Prostate gland (tissue), 2 donors: ENCODE results near the gene SMG6. TPM values are rescaled to one million over a fixed set of nuclear protein-coding genes. Genes with fewer than 3 reads are reported as not detected.

ENCODE experiments used
- DNase-seq: peaks from one replicate; pipeline ENCODE4 v3.0.0-alpha.2; 2019; ENCODE audit warnings: low spot score
- H3K27ac ChIP-seq, 2 donors: fragments of 200-600 bp; sonication (generic); 2 replicates each; pipeline ENCODE4 v1.5.1; 2017 to 2019
- H3K27me3 ChIP-seq: fragments of 200-600 bp; sonication (generic); replicated peaks from 2 replicates; pipeline ENCODE4 v1.5.1; 2019; ENCODE audit not compliant: insufficient read depth
- H3K36me3 ChIP-seq, 2 donors: fragments of 200-600 bp; sonication (generic); 1 replicate in 1 of 2; 2 replicates in 1 of 2; pipeline versions ENCODE4 v1.5.1 to v1.8.1; 2017 to 2019
- H3K4me1 ChIP-seq: fragments of 200-600 bp; sonication (generic); replicated peaks from 2 replicates; pipeline ENCODE4 v1.5.1; 2019
- H3K4me3 ChIP-seq, 2 donors: fragments of 200-600 bp; sonication (generic); 2 replicates each; pipeline ENCODE4 v1.5.1; 2017 to 2019
- H3K9me3 ChIP-seq: fragments of 200-600 bp; sonication (generic); 2 replicates; pipeline ENCODE4 v1.5.1; 2017
- POLR2A ChIP-seq: fragments of 450-650 bp; IDR thresholded peaks from one replicate; pipeline ENCODE4 v1.6.1; 2016; ENCODE audit warnings: antibody characterized with exemption, mild to moderate bottlenecking
- POLR2AphosphoS5 ChIP-seq: sonication (generic); formaldehyde crosslinking; IDR thresholded peaks from one replicate; pipeline ENCODE4 v1.6.1; 2017; ENCODE audit warnings: antibody characterized with exemption
- WGBS: methylation state at CpG from one replicate; pipeline ENCODE4 v1.1.5; 2018; 5-methylcytosine and 5-hydroxymethylcytosine counted together
- intact Hi-C: fragments of 100-400 bp; cut with DNase I; formaldehyde crosslinking; loops from one replicate; pipeline ENCODE4 v1.14.2; 2022
- total RNA-seq, 2 donors: library from RNA; depleted of rRNA; stranded (reverse); fragments of >200 nt; gene quantifications; one replicate each; pipeline ENCODE4 v1.1.0, GENCODE V29; 2016
- TF ChIP-seq, protein P1 (sequence below), 4 experiments: fragments of 200-600 bp in 2 of 4; fragments of 450-650 bp in 2 of 4; sonication (generic) in 2 of 4; IDR thresholded peaks; 1 replicate in 3 of 4; 2 replicates in 1 of 4; pipeline ENCODE4 v1.5.1; 2016 to 2019; ENCODE audit warnings: antibody characterized with exemption in 4 of 4, mild to moderate bottlenecking in 2 of 4, moderate library complexity in 2 of 4

Gene SMG6
- total RNA-seq, 2 donors from 2014 or later: 23.8 to 56.0 TPM

DNA sequence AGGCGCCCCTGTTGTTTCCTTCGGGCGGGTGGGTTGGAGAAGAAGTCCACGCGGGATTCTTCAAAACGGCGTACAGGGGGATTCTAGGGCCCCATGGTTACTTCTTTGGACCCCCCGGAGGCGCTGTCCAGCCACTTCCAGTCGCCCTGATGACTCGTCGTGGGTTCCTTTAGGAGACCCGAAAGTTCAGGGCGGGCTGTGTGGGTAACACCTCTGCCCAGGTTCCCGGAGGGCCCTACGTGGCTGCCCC is 249.4 kb downstream of the SMG6 start:
- H3K27ac ChIP-seq: peak overlapping the region; percentile 77 to 82
- WGBS: 2% methylated on average over 16 of the region's 16 CpGs
- TF ChIP-seq POLR2AphosphoS5 (no peak), POLR2A (no peak)
- TF ChIP-seq, protein P1, sequence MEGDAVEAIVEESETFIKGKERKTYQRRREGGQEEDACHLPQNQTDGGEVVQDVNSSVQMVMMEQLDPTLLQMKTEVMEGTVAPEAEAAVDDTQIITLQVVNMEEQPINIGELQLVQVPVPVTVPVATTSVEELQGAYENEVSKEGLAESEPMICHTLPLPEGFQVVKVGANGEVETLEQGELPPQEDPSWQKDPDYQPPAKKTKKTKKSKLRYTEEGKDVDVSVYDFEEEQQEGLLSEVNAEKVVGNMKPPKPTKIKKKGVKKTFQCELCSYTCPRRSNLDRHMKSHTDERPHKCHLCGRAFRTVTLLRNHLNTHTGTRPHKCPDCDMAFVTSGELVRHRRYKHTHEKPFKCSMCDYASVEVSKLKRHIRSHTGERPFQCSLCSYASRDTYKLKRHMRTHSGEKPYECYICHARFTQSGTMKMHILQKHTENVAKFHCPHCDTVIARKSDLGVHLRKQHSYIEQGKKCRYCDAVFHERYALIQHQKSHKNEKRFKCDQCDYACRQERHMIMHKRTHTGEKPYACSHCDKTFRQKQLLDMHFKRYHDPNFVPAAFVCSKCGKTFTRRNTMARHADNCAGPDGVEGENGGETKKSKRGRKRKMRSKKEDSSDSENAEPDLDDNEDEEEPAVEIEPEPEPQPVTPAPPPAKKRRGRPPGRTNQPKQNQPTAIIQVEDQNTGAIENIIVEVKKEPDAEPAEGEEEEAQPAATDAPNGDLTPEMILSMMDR (IDR thresholded peaks at IDR 0.05): no peak
- no peaks in the 10 kb centered on the region for H3K36me3 ChIP-seq
- H3K4me3 ChIP-seq: peak overlapping the region; percentile 43 to 46
- no peak for DNase-seq
- H3K4me1 ChIP-seq: peaks cover 4% of the 10 kb centered on the region
- intact Hi-C loops: loop anchor here (2.0 to 10.0 kb wide), 4 partner anchors 191 to 341 kb away; partner anchors contain the start of genes SGSM2 and TSR1
- no peaks in the 10 kb centered on the region for H3K9me3 ChIP-seq
- no peaks in the 10 kb centered on the region for H3K27me3 ChIP-seq

DNA sequence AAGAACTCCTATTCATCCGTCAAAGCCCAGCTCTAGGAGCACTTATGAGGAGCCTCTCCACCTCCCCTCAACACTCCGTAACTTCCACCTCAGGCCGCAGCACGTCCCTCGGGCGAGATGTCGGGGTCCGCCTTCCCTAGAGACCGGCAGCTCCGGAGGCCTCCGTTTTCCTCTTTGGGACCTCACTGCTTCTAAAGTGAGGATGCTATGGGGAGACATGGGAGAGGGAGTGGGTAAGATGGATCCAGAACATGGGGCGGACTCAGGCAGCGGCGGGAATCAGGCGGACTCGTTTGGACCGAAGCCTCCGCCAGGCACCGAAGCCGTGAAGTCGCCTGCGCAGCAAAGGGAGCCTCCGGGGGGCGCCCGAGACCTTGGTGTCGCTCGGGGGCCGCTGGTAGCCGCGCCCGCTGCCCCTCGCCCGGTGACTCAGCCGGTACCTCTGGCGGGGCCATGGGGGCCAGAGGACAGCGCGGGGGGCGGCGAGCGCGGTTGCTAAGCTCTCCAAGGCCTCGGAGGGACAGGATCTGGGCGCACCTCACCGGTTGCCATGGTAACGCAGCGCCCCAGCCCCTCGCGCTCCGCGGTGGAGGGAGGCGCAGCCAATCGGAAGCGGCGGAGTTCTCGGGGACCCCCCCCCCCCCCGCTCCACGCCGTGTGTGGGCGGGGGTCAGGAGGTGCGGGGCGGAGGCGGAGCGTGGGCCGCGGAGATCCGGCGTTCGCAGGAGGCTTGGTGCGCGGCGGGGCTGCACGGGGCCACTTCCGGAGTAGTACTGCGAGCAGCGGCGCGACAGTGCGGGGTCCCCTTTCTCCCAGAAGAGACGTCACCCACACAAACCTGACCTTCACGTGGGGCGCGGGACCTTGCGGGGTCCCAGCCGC is 250.0 kb downstream of the SMG6 start:
- Histone ChIP-seq H3K9me3 (no peaks in the 10 kb centered on the region), H3K4me1 (peaks cover 4% of the 10 kb centered on the region), H3K27ac (peak overlapping the region; percentile 77 to 82), H3K4me3 (peak overlapping the region; percentile 43 to 46), H3K27me3 (no peaks in the 10 kb centered on the region), H3K36me3 (no peaks in the 10 kb centered on the region)
- peak; percentile 64 for DNase-seq
- intact Hi-C loops: loop anchor here (2.0 to 10.0 kb wide), 4 partner anchors 191 to 341 kb away; partner anchors contain the start of genes SGSM2 and TSR1
- WGBS: 12% methylated on average over 54 of the region's 84 CpGs
- TF ChIP-seq POLR2A (no peak), POLR2AphosphoS5 (peak; percentile 10)
- TF ChIP-seq, protein P1 (IDR thresholded peaks at IDR 0.05): peak in 3 of 4 experiments; percentile 46 to 83 (median 76)

DNA sequence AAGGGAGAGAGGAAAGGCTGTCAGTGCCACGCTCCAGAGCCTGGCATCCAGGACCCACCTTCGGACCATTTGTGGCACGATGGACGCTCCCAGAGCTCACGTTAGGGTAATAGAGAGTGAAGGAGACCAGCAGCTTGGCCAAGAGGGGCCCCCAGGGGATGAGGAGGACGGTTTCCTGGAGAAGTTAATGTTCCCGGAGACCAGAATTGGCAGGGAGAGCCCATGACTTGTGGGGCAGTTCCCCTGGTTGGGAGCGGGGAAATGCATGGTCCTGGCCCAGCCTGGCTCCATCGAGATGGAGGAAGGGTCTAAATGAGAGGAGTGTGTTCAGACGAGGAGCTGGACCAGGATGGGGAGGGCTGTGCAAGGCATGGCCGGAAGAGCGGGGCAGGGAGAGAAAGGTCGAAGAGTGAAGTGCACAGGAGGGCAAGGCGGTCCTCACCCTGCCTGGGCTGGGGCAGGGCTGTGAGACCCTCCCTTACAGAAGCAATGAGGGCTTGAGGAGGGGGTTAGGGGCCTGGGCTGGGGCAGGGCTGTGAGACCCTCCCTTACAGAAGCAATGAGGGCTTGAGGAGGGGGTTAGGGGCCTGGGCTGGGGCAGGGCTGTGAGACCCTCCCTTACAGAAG is 251.5 kb downstream of the SMG6 start:
- no peaks in the 10 kb centered on the region for H3K36me3 ChIP-seq
- no peaks in the 10 kb centered on the region for H3K9me3 ChIP-seq
- H3K27me3 ChIP-seq: no peaks in the 10 kb centered on the region
- no peak overlapping the region for H3K4me3 ChIP-seq
- 66% methylated on average over 14 of the region's 14 CpGs for WGBS
- TF ChIP-seq, protein P1 (IDR thresholded peaks at IDR 0.05): no peak
- TF ChIP-seq POLR2A (no peak), POLR2AphosphoS5 (no peak)
- intact Hi-C loops: loop anchor here (10.0 kb wide), 1 partner anchor 343 kb away; no protein-coding TSS in a partner anchor
- peaks cover 4% of the 10 kb centered on the region for H3K4me1 ChIP-seq
- DNase-seq: no peak
- no peak overlapping the region for H3K27ac ChIP-seq

DNA sequence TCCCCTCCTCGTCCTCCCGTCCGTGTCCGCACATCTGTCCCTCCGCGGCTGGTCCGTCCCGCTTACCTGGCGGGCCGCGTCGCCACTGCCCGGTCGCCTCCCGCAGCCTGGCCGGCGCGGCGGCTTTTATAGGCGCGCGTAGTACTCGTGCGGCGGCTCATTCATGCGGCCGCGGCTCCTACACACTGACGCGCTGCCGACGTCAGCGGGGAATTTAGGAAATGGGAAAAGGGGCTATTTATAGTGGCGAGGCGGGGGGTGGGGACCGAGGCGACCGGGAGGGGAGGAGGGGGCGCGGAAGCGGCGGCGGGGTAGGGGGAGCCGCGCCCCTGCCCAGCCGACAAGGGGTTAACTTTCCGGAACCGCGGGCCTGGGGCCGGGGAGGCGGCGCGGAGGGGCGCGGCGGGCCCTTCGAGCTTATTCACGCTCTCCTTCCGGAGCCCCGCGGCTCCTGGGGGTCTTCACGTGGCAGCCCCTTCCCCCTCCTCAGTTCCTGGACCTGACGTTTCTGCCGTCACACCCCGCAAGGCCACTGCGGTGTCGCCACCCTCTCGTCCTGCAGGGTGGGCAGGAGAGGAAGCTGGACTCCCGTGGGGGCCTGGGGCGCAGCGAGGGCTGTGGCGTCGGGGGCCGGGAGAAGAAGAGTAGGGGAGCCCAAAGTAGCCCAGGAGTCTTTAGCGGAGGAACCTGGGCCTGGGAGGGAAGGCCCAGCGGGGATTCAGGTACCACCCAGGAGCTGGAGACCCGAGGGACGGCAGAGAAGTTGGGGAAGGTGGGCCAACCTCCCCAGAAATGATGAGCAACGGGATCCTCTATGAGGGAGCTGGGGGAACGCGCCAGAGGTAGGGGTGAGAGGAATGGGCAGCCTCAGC is 252.3 kb downstream of the SMG6 start:
- WGBS: 13% methylated on average over 78 of the region's 81 CpGs

More for the DNA sequence above, 252.3 kb downstream of the SMG6 start:
- peaks cover 4% of the 10 kb centered on the region for H3K4me1 ChIP-seq
- H3K36me3 ChIP-seq: no peaks in the 10 kb centered on the region
- H3K27ac ChIP-seq: peak overlapping the region; percentile 57 to 78
- intact Hi-C loops: loop anchor here (10.0 kb wide), 1 partner anchor 344 kb away; no protein-coding TSS in a partner anchor
- no peaks in the 10 kb centered on the region for H3K9me3 ChIP-seq
- no peak for TF ChIP-seq POLR2A
- no peak for TF ChIP-seq POLR2AphosphoS5
- TF ChIP-seq, protein P1 (IDR thresholded peaks at IDR 0.05): no peak
- H3K4me3 ChIP-seq: peak overlapping the region; percentile 51 to 65
- DNase-seq: no peak
- H3K27me3 ChIP-seq: no peaks in the 10 kb centered on the region
